ENCODE measurements around the gene OTOS. TPM values are rescaled to one million over a fixed set of nuclear protein-coding genes. Genes with fewer than 3 reads are reported as not detected.

The OTOS gene
- total RNA-seq, 1 donor from 2014 or later, result not detected

- Histone ChIP-seq H3K36me3 (ENCODE audit: control insufficient read depth, insufficient read depth, low read length) (no peaks in the 10 kb centered on the region), H3K27me3 (ENCODE audit: control insufficient read depth, insufficient read depth, low read length) (no peaks in the 10 kb centered on the region), H3K4me3 (ENCODE audit: low read depth, low read length) (no peak overlapping the region)
- TF ChIP-seq CTCF (IDR thresholded peaks at IDR 0.05; ENCODE audit: insufficient read depth, low read length, poor library complexity, severe bottlenecking), result no peak
- no peak for DNase-seq (ENCODE audit: low read depth)
Observed at GRCh38 chr2:240160291-240161086, 20.0 kb upstream of the OTOS start.

DNA sequence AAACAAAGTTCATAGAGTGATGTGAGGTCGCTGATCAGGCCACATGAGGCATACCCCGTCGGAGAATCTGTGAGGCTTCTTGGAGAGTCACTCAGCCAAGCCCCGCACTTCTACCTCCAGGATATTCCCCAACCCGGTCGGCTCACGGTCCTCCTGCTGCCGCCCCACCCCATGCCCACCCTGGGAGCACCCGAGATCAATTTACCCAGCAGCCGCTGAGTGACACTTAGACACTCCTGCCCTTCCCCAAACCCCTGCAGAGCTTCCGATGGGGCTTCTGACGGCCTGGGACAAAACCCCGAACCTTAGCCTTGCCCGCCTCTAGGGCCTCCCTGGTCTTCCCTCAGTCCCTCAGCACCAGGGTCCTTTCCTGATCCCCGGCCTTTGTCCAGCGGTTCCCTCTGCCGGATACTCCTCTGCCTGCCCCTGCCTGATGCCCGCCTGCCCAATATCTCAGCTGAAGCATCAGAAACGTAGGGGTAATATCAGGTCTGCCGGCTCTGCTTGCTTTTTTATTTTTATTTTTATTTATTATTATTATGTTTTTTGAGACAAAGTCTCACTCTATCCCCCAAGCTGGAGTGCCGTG, 18.9 kb upstream of the OTOS start:
- DNase-seq (ENCODE audit: low read depth), result no peak
- no peak overlapping the region for H3K4me3 ChIP-seq (ENCODE audit: low read depth, low read length)
- no peaks in the 10 kb centered on the region for H3K36me3 ChIP-seq (ENCODE audit: control insufficient read depth, insufficient read depth, low read length)
- H3K27me3 ChIP-seq (ENCODE audit: control insufficient read depth, insufficient read depth, low read length), result no peaks in the 10 kb centered on the region
- no peak for TF ChIP-seq CTCF (IDR thresholded peaks at IDR 0.05; ENCODE audit: insufficient read depth, low read length, poor library complexity, severe bottlenecking)

DNA sequence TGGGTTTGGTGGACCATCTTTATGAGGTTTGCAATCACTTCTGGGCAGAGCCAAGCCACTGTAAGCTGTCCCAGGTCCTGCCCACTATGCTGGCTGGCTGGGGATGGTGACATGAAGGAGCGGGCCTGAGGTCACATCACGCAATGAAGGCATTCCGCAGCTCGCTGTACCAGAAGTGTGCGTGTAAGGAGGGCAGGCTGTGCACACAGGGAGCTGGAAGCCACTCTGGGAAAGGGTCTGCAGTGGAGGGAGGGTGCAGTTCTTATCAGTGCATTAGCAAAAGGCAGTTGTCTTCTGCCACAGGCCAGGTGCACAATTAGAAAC, 16.7 kb upstream of the OTOS start:
- no peak for TF ChIP-seq CTCF (IDR thresholded peaks at IDR 0.05; ENCODE audit: insufficient read depth, low read length, poor library complexity, severe bottlenecking)
- DNase-seq (ENCODE audit: low read depth), result no peak
- Histone ChIP-seq H3K27me3 (ENCODE audit: control insufficient read depth, insufficient read depth, low read length) (peaks cover 2% of the 10 kb centered on the region), H3K4me3 (ENCODE audit: low read depth, low read length) (no peak overlapping the region), H3K36me3 (ENCODE audit: control insufficient read depth, insufficient read depth, low read length) (no peaks in the 10 kb centered on the region)

DNA sequence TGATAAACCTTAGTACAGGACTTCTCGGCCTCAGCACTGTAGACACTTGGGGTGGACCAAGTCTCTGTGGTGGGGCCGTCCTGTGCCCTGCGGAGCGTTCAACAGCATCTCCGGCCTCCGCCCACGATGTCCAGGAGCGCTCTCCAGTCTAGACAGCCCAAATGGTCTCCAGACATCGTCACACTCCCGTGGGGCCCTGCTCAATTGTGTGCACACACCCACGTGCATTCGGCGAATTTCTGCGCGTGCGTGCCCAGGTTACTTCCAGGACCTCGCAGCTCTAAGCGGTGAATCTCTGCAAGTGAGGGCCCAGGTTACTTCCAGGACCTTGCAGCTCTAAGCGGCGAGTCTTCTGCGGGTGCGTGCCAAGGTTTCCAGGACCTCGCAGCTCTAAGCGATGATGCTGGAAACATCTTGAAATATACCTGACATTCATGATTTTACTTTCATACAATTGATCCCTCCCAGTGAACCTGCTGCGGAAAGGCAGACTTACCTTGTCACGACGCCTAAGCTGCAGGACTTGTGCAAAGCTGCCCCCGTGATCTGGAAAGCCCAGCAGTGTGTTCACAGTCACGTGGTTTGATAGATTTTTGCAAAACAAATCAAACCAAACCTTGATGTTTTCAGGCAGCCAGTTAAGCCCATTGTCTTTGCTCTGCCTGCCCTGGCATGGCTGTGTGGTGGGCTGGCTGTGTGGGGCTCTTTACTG, 16.1 kb upstream of the OTOS start:
- no peak for TF ChIP-seq CTCF (IDR thresholded peaks at IDR 0.05; ENCODE audit: insufficient read depth, low read length, poor library complexity, severe bottlenecking)

GRCh38 chr2:240155745-240156390, 15.4 kb upstream of the OTOS start:
- Histone ChIP-seq H3K27me3 (ENCODE audit: control insufficient read depth, insufficient read depth, low read length) (peaks cover 5% of the 10 kb centered on the region), H3K4me3 (ENCODE audit: low read depth, low read length) (no peak overlapping the region), H3K36me3 (ENCODE audit: control insufficient read depth, insufficient read depth, low read length) (no peaks in the 10 kb centered on the region)
- no peak for DNase-seq (ENCODE audit: low read depth)
- no peak for TF ChIP-seq CTCF (IDR thresholded peaks at IDR 0.05; ENCODE audit: insufficient read depth, low read length, poor library complexity, severe bottlenecking)

More for the DNA sequence above, 16.1 kb upstream of the OTOS start:
- Histone ChIP-seq H3K4me3 (ENCODE audit: low read depth, low read length) (no peak overlapping the region), H3K36me3 (ENCODE audit: control insufficient read depth, insufficient read depth, low read length) (no peaks in the 10 kb centered on the region), H3K27me3 (ENCODE audit: control insufficient read depth, insufficient read depth, low read length) (peaks cover 4% of the 10 kb centered on the region)
- no peak for DNase-seq (ENCODE audit: low read depth)
